Psoas muscle (tissue), 8 donors: Measurements from ENCODE around the gene PAPPA. TPM values are rescaled to one million over a fixed set of nuclear protein-coding genes. Genes with fewer than 3 reads are reported as not detected.

Experiments used
- ATAC-seq, 4 donors: fragments of 200-7000 bp; cut with Tn5 transposase; one replicate each; pipeline ENCODE4 v1.9.1; 2020; ENCODE audit warnings: moderate library complexity in 3 of 4, mild to moderate bottlenecking in 2 of 4
- DNase-seq, 2 donors: peaks; one replicate each; pipeline ENCODE4 v3.0.0-alpha.2; 2020
- H3K27ac ChIP-seq: fragments of 200-600 bp; one replicate; pipeline ENCODE4 v1.8.0; 2022
- H3K27me3 ChIP-seq, 3 donors: fragments of 200-600 bp in 1 of 3; one replicate each; pipeline versions ENCODE4 v1.6.1 to v1.8.0; 2013 to 2022; ENCODE audit warnings: low read length in 2 of 3, mild to moderate bottlenecking in 2 of 3, moderate library complexity in 1 of 3; ENCODE audit not compliant: insufficient read depth in 3 of 3
- H3K36me3 ChIP-seq, 2 donors: fragments of 200-600 bp in 1 of 2; one replicate each; pipeline versions ENCODE4 v1.6.1 to v1.8.0; 2013 to 2022; ENCODE audit warnings: low read depth in 1 of 2, mild to moderate bottlenecking in 1 of 2, moderate library complexity in 1 of 2; ENCODE audit not compliant: insufficient read depth in 1 of 2
- H3K4me1 ChIP-seq: fragments of 200-600 bp; one replicate; pipeline ENCODE4 v1.8.0; 2022
- H3K4me3 ChIP-seq: fragments of 200-600 bp; one replicate; pipeline ENCODE4 v1.8.0; 2022; ENCODE audit warnings: mild to moderate bottlenecking
- H3K9me3 ChIP-seq: fragments of 200-600 bp; one replicate; pipeline ENCODE4 v1.8.0; 2022
- WGBS, 3 donors: extraction: QIAGEN DNeasy Blood & Tissue Kit; methylation state at CpG; one replicate each; pipeline versions ENCODE4 v1.1.6 to v1.1.7; 2013; 5-methylcytosine and 5-hydroxymethylcytosine counted together
- intact Hi-C, 2 donors: fragments of 100-400 bp; cut with DNase I; formaldehyde crosslinking; loops; one replicate each; pipeline versions ENCODE4 v1.11.0 to v1.14.2; 2022
- polyA plus RNA-seq, 3 donors: library from polyadenylated mRNA; stranded (reverse); fragments of 200-250 nt; gene quantifications; one replicate each; pipeline ENCODE4 v1.2.3, GENCODE V29; 2013
- total RNA-seq, 4 donors: library from RNA; stranded (reverse); fragmentation: NEBNext Ultra II Directional in 2 of 4; extraction: Animal tissue kit (Norgen Biotek cat#: 25700) in 2 of 4; gene quantifications; one replicate each; pipeline versions ENCODE4 v1.2.1 to v1.2.4, GENCODE V29; 2021 to 2023
- TF ChIP-seq, protein P1 (sequence below): fragments of 200-600 bp; IDR thresholded peaks from one replicate; pipeline ENCODE4 v1.8.0; 2022; ENCODE audit warnings: antibody characterized with exemption
- donor health status: healthy with polysubstance abuse.
- donor health status: DM: no; HTN: no; CAD: no; lungs with moderate emphysema.
- donor health status: Bipolar disorder and iron deficiency.
- donor health status: healthy.
- donor health status: DM: yes; HTN: yes; CAD: no.
- donor health status: DM: no; HTN: no; CAD: no.
- donor health status: DM: no; HTN: no; CAD: no.
- donor health status: DM: yes; HTN: yes; CAD: no.

Gene PAPPA
- total and polyA plus RNA-seq, 7 donors: 0.07 to 0.88 (median 0.61) TPM

DNA sequence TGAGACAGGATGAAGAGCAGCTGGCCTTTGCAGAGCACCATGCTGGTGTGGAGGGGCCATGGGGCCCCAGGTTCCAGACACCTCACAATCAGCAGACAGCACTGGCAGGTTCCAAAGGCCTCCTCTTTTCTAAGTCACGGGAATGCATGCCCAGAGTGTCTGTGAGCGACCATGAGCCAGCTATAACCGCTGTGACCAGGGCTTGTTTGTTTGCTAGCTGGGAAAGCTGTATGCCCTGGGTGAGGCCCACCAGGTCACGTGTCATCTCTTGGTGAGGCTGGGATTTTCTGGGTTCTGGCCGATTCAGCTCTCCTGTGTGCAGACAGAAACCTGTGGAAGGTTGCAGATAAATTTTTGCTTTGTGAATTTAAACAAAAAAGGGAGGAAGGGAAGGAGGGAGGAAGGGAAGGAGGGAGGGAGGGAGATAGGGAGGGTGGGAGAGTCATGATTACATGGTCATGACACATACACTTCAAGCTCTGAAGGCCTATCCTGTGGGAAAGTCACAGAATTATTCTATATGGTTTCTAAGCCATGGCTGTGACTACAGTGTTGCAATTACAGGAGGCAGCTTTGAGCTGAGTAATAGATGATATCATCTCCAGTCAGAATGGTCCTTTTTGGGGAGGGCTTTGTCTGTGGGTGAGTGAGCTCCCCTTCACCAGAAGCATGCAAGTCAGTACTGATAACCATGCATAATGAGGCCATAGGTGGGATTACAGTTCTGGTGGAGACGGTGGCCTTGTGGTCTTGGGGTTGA lies 37.2 kb downstream of the PAPPA start:
- no peak for DNase-seq
- intact Hi-C loops: no loop called here
- Histone ChIP-seq H3K27me3 (no peaks in the 10 kb centered on the region), H3K9me3 (no peaks in the 10 kb centered on the region), H3K36me3 (no peaks in the 10 kb centered on the region), H3K4me3 (no peak overlapping the region), H3K4me1 (no peaks in the 10 kb centered on the region), H3K27ac (no peak overlapping the region)
- 74 to 86% (median 79%) methylated on average over 6 of the region's 6 CpGs for WGBS, 3 donors
- TF ChIP-seq, protein P1, sequence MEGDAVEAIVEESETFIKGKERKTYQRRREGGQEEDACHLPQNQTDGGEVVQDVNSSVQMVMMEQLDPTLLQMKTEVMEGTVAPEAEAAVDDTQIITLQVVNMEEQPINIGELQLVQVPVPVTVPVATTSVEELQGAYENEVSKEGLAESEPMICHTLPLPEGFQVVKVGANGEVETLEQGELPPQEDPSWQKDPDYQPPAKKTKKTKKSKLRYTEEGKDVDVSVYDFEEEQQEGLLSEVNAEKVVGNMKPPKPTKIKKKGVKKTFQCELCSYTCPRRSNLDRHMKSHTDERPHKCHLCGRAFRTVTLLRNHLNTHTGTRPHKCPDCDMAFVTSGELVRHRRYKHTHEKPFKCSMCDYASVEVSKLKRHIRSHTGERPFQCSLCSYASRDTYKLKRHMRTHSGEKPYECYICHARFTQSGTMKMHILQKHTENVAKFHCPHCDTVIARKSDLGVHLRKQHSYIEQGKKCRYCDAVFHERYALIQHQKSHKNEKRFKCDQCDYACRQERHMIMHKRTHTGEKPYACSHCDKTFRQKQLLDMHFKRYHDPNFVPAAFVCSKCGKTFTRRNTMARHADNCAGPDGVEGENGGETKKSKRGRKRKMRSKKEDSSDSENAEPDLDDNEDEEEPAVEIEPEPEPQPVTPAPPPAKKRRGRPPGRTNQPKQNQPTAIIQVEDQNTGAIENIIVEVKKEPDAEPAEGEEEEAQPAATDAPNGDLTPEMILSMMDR: no peak
- no peak for ATAC-seq

DNA sequence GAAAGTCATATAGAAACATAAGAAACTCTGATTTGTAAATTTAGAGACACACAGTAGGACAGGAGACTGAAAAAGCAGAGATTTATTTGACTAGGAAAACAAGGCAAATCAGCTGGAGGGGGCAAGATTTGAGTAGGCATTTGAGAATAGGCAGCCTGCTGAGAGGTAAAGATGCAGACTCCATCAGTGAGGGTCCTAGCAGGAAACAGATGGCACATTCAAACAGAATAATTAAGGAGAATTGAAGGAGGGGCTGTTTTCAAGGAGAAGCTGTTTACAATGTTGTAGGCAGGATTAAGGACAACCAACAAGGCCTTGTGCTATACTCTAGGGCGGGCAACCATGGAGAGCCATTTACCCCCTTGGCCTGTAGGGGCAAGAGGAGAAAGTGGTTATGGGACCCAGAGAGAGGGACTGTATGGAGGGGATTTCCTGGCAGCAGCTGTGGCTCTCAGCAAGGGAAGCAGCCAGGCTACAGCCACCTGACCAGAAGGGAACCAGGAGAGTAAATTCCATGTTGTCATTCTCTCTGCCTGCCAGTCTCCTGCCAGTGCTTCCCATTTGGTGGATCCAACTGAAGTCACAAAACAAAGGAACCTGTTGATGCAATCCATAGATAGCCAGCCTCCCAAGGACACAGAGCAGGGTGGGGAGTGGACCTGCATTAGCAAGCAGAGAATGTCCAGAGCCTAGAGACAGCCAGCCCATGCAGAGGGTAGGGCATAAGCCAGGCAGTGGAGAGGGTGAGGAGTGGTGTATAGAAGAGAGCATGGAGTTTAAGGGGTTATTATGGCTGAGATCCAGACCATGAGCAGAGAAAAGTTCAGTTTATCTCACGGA lies 38.2 kb downstream of the PAPPA start:
- H3K27ac ChIP-seq: no peak overlapping the region
- intact Hi-C loops: no loop called here
- H3K36me3 ChIP-seq: no peaks in the 10 kb centered on the region
- H3K9me3 ChIP-seq: no peaks in the 10 kb centered on the region
- no peaks in the 10 kb centered on the region for H3K4me1 ChIP-seq
- H3K27me3 ChIP-seq: no peaks in the 10 kb centered on the region
- TF ChIP-seq, protein P1: no peak
- ATAC-seq (no peak), DNase-seq (no peak)
- 74 to 86% (median 76%) methylated on average over 2 of the region's 2 CpGs for WGBS, 3 donors
- no peak overlapping the region for H3K4me3 ChIP-seq

DNA sequence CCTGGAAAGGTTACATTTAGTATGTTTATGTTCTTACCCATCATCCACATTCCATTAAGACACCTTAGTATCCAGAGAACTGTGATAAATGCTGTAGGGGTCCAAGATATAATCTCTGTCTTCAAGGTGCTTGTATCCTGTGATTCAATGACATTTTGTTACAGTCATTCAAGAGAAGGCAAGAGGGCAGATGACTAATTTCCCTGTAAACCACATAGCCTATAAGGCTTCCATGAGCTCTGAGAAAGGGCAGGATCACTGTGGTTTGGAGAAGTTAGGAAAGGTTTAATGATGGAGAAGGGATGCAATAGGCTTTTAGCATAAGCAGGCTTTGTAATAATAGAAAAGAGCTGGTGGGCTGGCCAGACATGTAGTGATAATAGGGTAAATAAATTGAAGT lies 40.0 kb downstream of the PAPPA start:
- Histone ChIP-seq H3K36me3 (no peaks in the 10 kb centered on the region), H3K4me3 (no peak overlapping the region), H3K4me1 (no peaks in the 10 kb centered on the region), H3K27me3 (no peaks in the 10 kb centered on the region), H3K9me3 (no peaks in the 10 kb centered on the region), H3K27ac (no peak overlapping the region)
- DNase-seq: no peak
- intact Hi-C loops: no loop called here
- TF ChIP-seq, protein P1: no peak
- no peak for ATAC-seq

DNA sequence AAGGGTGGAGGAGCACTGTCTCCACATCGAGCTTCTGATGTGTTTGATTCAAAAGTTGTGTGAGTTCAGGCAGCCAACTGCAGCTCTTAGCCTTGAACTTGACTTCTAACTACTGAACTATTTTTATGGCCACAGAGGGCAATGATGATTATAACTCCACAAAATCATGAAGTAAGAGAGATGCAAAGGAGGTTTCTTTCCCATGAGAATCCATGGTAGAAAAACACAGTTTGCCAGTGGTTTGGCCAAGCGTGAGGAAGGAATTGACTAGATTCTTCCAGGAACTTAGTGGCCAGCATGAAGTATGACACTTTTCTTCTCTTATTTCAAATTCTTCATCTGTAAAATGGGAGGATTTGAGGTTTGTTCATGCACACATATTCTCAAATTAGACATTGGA lies 43.2 kb downstream of the PAPPA start:
- intact Hi-C loops: no loop called here
- H3K36me3 ChIP-seq: no peaks in the 10 kb centered on the region
- DNase-seq (no peak), ATAC-seq (no peak)
- H3K9me3 ChIP-seq: no peaks in the 10 kb centered on the region
- TF ChIP-seq, protein P1: no peak
- H3K4me3 ChIP-seq: no peak overlapping the region
- 72 to 76% (median 76%) methylated on average over 2 of the region's 2 CpGs for WGBS, 3 donors
- no peak overlapping the region for H3K27ac ChIP-seq
- H3K4me1 ChIP-seq: no peaks in the 10 kb centered on the region
- no peaks in the 10 kb centered on the region for H3K27me3 ChIP-seq
